Breast epithelium (tissue), 4 donors: ENCODE data around the gene STARD13. TPM values are rescaled to one million over a fixed set of nuclear protein-coding genes. Genes with fewer than 3 reads are reported as not detected.
"Not testable (repeated sequence)": the region's sequence is repeated elsewhere in the genome, so short reads cannot be mapped to it uniquely, and the experiment has no call there.

Experiments
- DNase-seq, 2 donors: peaks; one replicate each; pipeline ENCODE4 v3.0.0-alpha.2; 2019; ENCODE audit warnings: low spot score in 2 of 2
- H3K27ac ChIP-seq, 2 donors: fragments of 200-600 bp; sonication (generic) in 1 of 2; one replicate each; pipeline ENCODE4 v1.5.1; 2016 to 2019; ENCODE audit warnings: mild to moderate bottlenecking in 1 of 2
- H3K27me3 ChIP-seq, 2 donors: fragments of 200-600 bp; sonication (generic) in 1 of 2; one replicate each; pipeline versions ENCODE4 v1.5.1 to v1.6.0; 2017 to 2019; ENCODE audit warnings: control low read depth in 1 of 2, mild to moderate bottlenecking in 1 of 2
- H3K36me3 ChIP-seq: fragments of 200-600 bp; one replicate; pipeline ENCODE4 v1.5.1; 2019
- H3K4me1 ChIP-seq, 2 donors: fragments of 200-600 bp; sonication (generic); one replicate each; pipeline ENCODE4 v1.5.1; 2016 to 2019; ENCODE audit warnings: control low read depth in 1 of 2
- H3K4me3 ChIP-seq, 3 donors: fragments of 200-600 bp; sonication (generic); 1 replicate in 2 of 3; 2 replicates in 1 of 3; pipeline ENCODE4 v1.5.1; 2016 to 2019; ENCODE audit warnings: mild to moderate bottlenecking in 3 of 3, moderate library complexity in 2 of 3
- H3K9me3 ChIP-seq, 2 donors: fragments of 200-600 bp; sonication (generic) in 1 of 2; one replicate each; pipeline ENCODE4 v1.5.1; 2016 to 2019; ENCODE audit warnings: control low read depth in 1 of 2
- CTCF ChIP-seq, 3 donors: fragments of 450-650 bp; IDR thresholded peaks; one replicate each; pipeline ENCODE4 v1.5.1; 2016 to 2017; ENCODE audit warnings: antibody characterized with exemption in 3 of 3, mild to moderate bottlenecking in 3 of 3, moderate library complexity in 3 of 3
- POLR2A ChIP-seq: fragments of 450-650 bp; IDR thresholded peaks from one replicate; pipeline ENCODE4 v1.6.1; 2016; ENCODE audit warnings: antibody characterized with exemption, mild to moderate bottlenecking, moderate library complexity
- POLR2AphosphoS5 ChIP-seq, 3 donors: sonication (generic); formaldehyde crosslinking; IDR thresholded peaks; one replicate each; pipeline ENCODE4 v1.6.1; 2017; ENCODE audit warnings: antibody characterized with exemption in 3 of 3
- intact Hi-C: fragments of 100-400 bp; cut with DNase I; formaldehyde crosslinking; loops from one replicate; pipeline ENCODE4 v1.15.1; 2023; ENCODE audit warnings: low total_unique reads
- total RNA-seq, 3 donors: library from RNA; depleted of rRNA; stranded (reverse); fragments of >200 nt; gene quantifications; one replicate each; pipeline ENCODE4 v1.1.0, GENCODE V29; 2016

Gene STARD13
- total RNA-seq, 3 donors from 2014 or later, result 42.4 to 62.3 (median 58.7) TPM

GRCh38 chr13:33249066-33249465, 36.5 kb downstream of the STARD13 start:
- H3K9me3 ChIP-seq, result no peaks in the 10 kb centered on the region
- no peaks in the 10 kb centered on the region for H3K27me3 ChIP-seq
- H3K36me3 ChIP-seq, result no peaks in the 10 kb centered on the region
- TF ChIP-seq POLR2A (no peak), POLR2AphosphoS5 (IDR thresholded peaks at IDR 0.05) (no peak), CTCF (IDR thresholded peaks at IDR 0.05) (no peak)
- H3K27ac ChIP-seq, result no peak overlapping the region
- no peak overlapping the region for H3K4me3 ChIP-seq
- intact Hi-C loops, result no loop called here
- DNase-seq, result no peak
- H3K4me1 ChIP-seq, result peaks cover 6 to 13% of the 10 kb centered on the region in 2 donors

GRCh38 chr13:33245505-33246158, 39.9 kb downstream of the STARD13 start:
- intact Hi-C loops, result no loop called here
- no peak for TF ChIP-seq POLR2AphosphoS5 (IDR thresholded peaks at IDR 0.05)
- no peak for TF ChIP-seq POLR2A
- no peak for TF ChIP-seq CTCF (IDR thresholded peaks at IDR 0.05)
- peaks cover 0 to 2% of the 10 kb centered on the region in 2 donors for H3K4me1 ChIP-seq
- H3K4me3 ChIP-seq, result no peak overlapping the region
- H3K27ac ChIP-seq, result no peak overlapping the region
- no peaks in the 10 kb centered on the region for H3K27me3 ChIP-seq
- DNase-seq, result no peak
- peaks cover 0 to 5% of the 10 kb centered on the region in 2 donors for H3K9me3 ChIP-seq
- H3K36me3 ChIP-seq, result no peaks in the 10 kb centered on the region

- Histone ChIP-seq H3K4me1 (no peaks in the 10 kb centered on the region), H3K27me3 (no peaks in the 10 kb centered on the region), H3K27ac (no peak overlapping the region), H3K9me3 (peaks cover 0 to 5% of the 10 kb centered on the region in 2 donors), H3K36me3 (no peaks in the 10 kb centered on the region), H3K4me3 (no peak overlapping the region)
- TF ChIP-seq CTCF (IDR thresholded peaks at IDR 0.05), result no peak
- intact Hi-C loops, result no loop called here
- no peak for DNase-seq
Observed at GRCh38 chr13:33244907-33245287, 40.7 kb downstream of the STARD13 start.

- no peak overlapping the region for H3K4me3 ChIP-seq
- H3K36me3 ChIP-seq, result no peaks in the 10 kb centered on the region
- H3K4me1 ChIP-seq, result no peaks in the 10 kb centered on the region
- DNase-seq, result no peak
- intact Hi-C loops, result no loop called here
- no peak for TF ChIP-seq POLR2A
- TF ChIP-seq POLR2AphosphoS5 (IDR thresholded peaks at IDR 0.05), result no peak
- no peak for TF ChIP-seq CTCF (IDR thresholded peaks at IDR 0.05)
- no peak overlapping the region for H3K27ac ChIP-seq
- H3K9me3 ChIP-seq, result peaks cover 0 to 5% of the 10 kb centered on the region in 2 donors
- H3K27me3 ChIP-seq, result no peaks in the 10 kb centered on the region
Observed at GRCh38 chr13:33244210-33244906, 41.2 kb downstream of the STARD13 start.

- no peak for DNase-seq
- TF ChIP-seq POLR2AphosphoS5 (IDR thresholded peaks at IDR 0.05), result no peak
- TF ChIP-seq CTCF (IDR thresholded peaks at IDR 0.05), result no peak
- no peak for TF ChIP-seq POLR2A
- Histone ChIP-seq H3K4me3 (no peak overlapping the region), H3K36me3 (no peaks in the 10 kb centered on the region), H3K9me3 (peaks cover 0 to 5% of the 10 kb centered on the region in 2 donors), H3K27ac (no peak overlapping the region), H3K4me1 (no peaks in the 10 kb centered on the region), H3K27me3 (no peaks in the 10 kb centered on the region)
- intact Hi-C loops, result no loop called here
Observed at GRCh38 chr13:33242984-33243617, 42.5 kb downstream of the STARD13 start.

- H3K36me3 ChIP-seq, H3K27ac ChIP-seq, DNase-seq, H3K4me1 ChIP-seq, intact Hi-C loops, H3K4me3 ChIP-seq, H3K9me3 ChIP-seq, H3K27me3 ChIP-seq: not testable (repeated sequence)
Observed at GRCh38 chr13:33242372-33242771, 43.2 kb downstream of the STARD13 start.
